ENCODE data around the gene FBXL13.
"Not testable (repeated sequence)": the region's sequence is repeated elsewhere in the genome, so short reads cannot be mapped to it uniquely, and the experiment has no call there.

Gene FBXL13

GRCh38 chr7:102976493-102976892 lies 98.1 kb downstream of the FBXL13 start:
- DNase-seq (ENCODE audit: extremely low read depth, low read depth), result no peak
- H3K4me3 ChIP-seq (replicated peaks; ENCODE audit: low read depth, low read length), result no peak overlapping the region
- TF ChIP-seq CTCF (IDR thresholded peaks at IDR 0.05; ENCODE audit: low read depth, low read length, missing control alignments), result no peak

GRCh38 chr7:102975854-102976253 lies 98.7 kb downstream of the FBXL13 start:
- DNase-seq (ENCODE audit: extremely low read depth, low read depth), result no peak
- H3K4me3 ChIP-seq (replicated peaks; ENCODE audit: low read depth, low read length), result no peak overlapping the region
- no peak for TF ChIP-seq CTCF (IDR thresholded peaks at IDR 0.05; ENCODE audit: low read depth, low read length, missing control alignments)

- H3K4me3 ChIP-seq (replicated peaks; ENCODE audit: low read depth, low read length), result no peak overlapping the region
- TF ChIP-seq CTCF (IDR thresholded peaks at IDR 0.05; ENCODE audit: low read depth, low read length, missing control alignments), result peak; percentile 33
These were observed 100.0 kb downstream of the FBXL13 start for GRCh38 chr7:102974366-102975236.

GRCh38 chr7:102973096-102973802 lies 101.3 kb downstream of the FBXL13 start:
- TF ChIP-seq CTCF (IDR thresholded peaks at IDR 0.05; ENCODE audit: low read depth, low read length, missing control alignments), result no peak
- H3K4me3 ChIP-seq (replicated peaks; ENCODE audit: low read depth, low read length), result no peak overlapping the region
- no peak for DNase-seq (ENCODE audit: extremely low read depth, low read depth)

More at GRCh38 chr7:102974366-102975236, 100.0 kb downstream of the FBXL13 start:
- DNase-seq (ENCODE audit: extremely low read depth, low read depth), result no peak

- H3K4me3 ChIP-seq (replicated peaks; ENCODE audit: low read depth, low read length), result no peak overlapping the region
- no peak for TF ChIP-seq CTCF (IDR thresholded peaks at IDR 0.05; ENCODE audit: low read depth, low read length, missing control alignments)
- no peak for DNase-seq (ENCODE audit: extremely low read depth, low read depth)
These were observed 106.8 kb downstream of the FBXL13 start for GRCh38 chr7:102967798-102968197.

GRCh38 chr7:102966465-102966864 lies 108.1 kb downstream of the FBXL13 start:
- no peak for TF ChIP-seq CTCF (IDR thresholded peaks at IDR 0.05; ENCODE audit: low read depth, low read length, missing control alignments)
- no peak for DNase-seq (ENCODE audit: extremely low read depth, low read depth)
- H3K4me3 ChIP-seq (replicated peaks; ENCODE audit: low read depth, low read length), result no peak overlapping the region

- DNase-seq (ENCODE audit: extremely low read depth, low read depth); H3K4me3 ChIP-seq (replicated peaks; ENCODE audit: low read depth, low read length): not testable (repeated sequence)
These were observed 112.6 kb downstream of the FBXL13 start for GRCh38 chr7:102961993-102962392.

- not testable (repeated sequence) for H3K4me3 ChIP-seq (replicated peaks; ENCODE audit: low read depth, low read length); DNase-seq (ENCODE audit: extremely low read depth, low read depth)
These were observed 116.6 kb downstream of the FBXL13 start for GRCh38 chr7:102958004-102958403.

GRCh38 chr7:102954359-102954758 lies 120.2 kb downstream of the FBXL13 start:
- H3K4me3 ChIP-seq (replicated peaks; ENCODE audit: low read depth, low read length); DNase-seq (ENCODE audit: extremely low read depth, low read depth): not testable (repeated sequence)
